NCI-H1092 (cell line): ENCODE data around the gene SUDS3.
"Not testable (repeated sequence)": the region's sequence is repeated elsewhere in the genome, so short reads cannot be mapped to it uniquely, and the experiment has no call there.

Experiments used
- DNase-seq: peaks from one replicate; lab custom pipeline; 2025; lab: John Stamatoyannopoulos, UW

Gene SUDS3

DNA sequence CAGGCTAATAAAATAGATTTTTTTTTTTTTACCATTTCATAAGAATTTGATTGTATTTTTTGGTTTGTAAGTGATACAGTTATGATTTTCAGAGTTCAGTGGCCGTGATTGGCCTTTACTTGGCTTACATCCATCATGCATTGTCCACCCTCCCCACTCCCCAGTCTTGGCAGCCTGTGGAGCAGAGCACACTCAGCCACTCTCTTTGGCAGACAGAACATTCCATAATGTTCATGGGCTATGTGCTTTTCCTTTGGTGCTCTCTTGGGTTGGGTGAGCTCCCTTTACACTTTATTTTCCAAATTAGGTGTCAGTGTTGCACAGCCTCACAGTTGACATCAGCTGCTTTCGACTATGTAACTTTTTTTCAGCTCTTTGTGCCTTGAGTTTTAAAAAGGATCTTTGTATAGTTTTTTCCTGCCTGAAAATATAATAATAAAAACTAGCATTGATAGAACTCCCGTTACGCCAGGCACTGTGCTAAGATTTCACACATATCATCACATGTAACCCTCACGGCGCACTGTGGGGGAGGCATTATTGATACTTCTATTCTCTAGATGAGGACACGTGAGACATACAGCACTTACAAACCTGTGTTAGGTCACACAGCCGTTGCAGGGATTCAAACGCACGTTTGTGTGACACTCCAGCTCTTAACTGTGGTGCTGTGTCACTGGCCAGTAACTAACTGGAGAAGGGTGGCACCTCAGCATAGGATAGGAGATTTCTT lies 21.5 kb downstream of the SUDS3 start:
- no peak for DNase-seq

DNA sequence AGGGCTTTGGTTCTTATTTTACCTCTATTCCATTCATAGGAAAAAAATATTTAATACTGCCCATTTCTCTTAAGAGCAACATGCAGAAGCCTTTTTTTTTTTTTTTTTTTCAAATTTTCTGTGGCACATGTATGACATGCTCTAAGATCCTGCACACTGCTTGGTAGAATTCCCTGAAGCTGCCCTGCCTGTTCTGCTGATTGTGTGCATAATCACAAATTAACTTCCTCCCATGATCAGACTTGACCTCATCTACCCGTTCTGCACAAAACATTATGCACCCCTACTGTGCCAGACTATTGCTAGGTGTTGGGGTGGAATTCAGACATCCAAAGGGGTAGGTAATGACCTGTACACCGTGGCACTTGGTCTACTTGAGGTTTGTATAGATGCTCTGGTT lies 22.2 kb downstream of the SUDS3 start:
- DNase-seq = no peak

- DNase-seq = no peak
Observed at GRCh38 chr12:118398940-118399339, 22.6 kb downstream of the SUDS3 start.

DNA sequence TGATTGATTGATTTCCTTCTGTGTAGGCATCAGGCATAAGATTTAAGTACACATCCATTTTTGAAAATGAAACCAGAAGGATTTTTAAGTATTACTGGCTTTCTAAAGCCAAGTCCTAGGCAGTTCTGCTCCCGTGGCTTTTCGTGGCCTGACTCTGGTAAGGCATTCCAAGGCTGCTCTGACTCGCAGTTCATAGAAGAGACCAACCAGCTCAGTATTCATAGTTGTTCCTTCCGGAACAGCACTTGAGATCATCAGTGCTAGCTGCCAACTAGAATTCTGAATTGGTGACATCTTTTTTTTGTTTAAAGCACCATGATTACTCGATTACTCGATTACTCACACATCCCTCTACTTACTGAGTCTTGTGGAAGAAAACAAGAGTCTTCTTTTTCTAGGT lies 25.9 kb downstream of the SUDS3 start:
- no peak for DNase-seq

DNA sequence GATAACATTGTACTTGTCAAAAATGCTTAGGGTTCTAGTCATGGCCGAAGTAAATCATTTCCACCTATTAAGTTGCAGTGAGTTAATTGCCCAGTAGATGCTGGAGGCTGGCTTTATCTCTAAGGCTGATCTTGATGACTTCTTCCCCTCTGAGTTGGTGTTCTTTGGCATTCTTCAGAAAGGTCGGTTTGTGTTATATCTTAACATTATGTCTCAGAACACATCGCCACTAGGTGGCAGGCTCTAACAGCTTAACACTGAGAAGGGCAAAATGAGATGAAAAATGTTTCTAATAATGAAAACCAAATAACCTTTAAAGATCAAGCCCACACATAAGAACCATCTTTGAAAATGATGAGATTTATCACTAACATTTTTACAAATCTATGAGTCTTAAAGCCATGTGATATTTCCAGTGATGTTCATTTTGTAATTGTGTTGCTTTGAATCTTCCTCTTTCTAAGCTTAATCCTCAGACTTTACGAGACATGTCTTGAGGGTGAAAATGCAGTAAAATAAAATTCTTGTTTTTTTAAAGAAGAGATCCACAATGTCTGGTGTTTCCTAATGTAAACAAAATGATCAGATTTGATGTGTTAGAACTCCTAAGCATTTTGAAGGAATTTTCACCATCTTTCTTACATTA lies 28.6 kb downstream of the SUDS3 start:
- peak; percentile 15 for DNase-seq

GRCh38 chr12:118408241-118408640 lies 31.9 kb downstream of the SUDS3 start:
- not testable (repeated sequence) for DNase-seq

- DNase-seq = no peak
Observed at GRCh38 chr12:118409834-118410233, 33.5 kb downstream of the SUDS3 start.

DNA sequence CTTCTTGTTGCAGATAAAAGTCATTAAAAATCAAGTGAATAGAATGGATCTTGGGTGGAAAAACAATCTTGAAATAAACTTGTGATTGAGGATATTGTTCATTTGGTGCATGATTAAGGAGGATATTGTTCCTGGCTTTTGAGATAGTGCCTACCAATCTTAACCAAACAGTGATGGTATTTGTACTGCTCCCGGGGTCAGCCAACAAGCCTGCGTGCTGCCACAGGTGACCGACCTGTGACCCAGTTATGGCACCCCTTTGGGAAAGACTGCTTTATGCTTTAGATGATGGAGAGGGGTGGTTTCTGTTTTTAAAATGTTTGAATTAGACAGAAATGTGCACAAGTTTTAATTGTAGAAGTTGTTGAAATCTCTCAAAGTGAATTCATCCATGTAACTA lies 41.6 kb downstream of the SUDS3 start:
- no peak for DNase-seq

DNA sequence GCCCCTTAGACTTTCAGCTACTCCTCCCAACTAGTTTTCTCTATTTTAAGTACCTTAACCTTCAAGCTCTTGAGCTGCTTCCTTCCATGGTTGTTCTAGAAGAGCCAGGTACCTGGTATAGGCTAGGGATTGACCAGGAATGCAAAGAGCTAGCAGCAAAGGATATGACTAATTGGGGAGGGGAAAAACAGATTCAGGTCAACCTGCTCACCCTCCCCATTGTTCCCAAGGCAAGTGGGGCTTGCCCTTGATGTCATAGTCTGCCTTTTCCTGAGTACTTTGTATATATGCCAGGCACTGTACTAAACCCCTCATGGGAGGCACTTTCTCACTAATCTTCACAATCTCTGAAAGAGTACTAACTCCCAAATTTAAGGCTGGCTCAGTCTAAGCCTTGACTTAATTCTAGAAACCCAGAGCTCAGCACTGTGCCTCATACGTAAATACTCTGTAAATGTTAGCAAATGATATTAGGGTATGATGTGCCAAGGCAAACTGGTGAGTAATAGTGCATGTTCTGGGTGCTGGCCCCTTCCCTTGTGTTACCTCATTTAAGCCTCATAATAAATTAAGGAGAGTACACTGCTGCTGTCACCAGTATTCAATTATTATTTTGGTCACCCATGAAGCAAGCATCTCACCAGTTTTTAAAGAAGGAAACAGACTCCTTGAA lies 42.2 kb downstream of the SUDS3 start:
- no peak for DNase-seq

DNA sequence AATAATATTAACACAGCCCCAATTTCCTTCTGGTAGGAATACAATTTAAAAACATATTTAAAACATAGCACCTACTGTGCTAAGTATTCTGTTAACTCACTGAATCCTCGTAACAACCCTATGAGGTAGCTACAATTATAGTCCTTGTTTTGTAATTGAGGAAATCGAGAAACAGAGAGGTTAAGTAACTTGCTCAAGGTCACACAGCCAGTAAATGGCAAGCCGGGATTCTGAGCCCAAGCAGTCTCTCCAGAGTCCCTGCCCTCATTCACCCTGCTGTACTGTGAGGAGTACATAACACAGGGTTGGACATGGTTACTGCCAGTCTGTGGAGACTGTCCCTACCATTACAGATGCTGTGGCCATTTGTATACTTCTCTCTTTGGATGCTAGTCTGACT lies 44.3 kb downstream of the SUDS3 start:
- DNase-seq = no peak

GRCh38 chr12:118424884-118425283 lies 48.5 kb downstream of the SUDS3 start:
- no peak for DNase-seq

GRCh38 chr12:118425364-118425763 lies 49.0 kb downstream of the SUDS3 start:
- no peak for DNase-seq

DNA sequence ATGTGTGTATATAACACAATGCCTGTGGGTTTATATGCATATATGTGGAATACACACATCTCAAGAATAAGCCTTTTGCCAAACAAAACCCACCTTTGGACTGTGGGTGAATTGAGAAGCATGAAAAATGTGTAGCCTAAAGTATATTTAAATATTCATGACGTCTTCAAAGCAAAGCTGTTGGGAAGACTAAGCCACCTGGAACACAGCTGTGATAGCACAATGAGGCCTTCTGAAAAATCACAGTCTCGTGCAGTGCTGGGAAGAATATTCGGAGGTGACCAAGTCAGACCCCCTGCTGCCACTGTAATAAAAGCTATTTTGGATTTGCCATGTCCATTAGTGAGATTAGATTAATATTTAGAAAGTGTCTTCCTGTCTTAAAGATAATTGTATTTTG lies 51.5 kb downstream of the SUDS3 start:
- no peak for DNase-seq

DNA sequence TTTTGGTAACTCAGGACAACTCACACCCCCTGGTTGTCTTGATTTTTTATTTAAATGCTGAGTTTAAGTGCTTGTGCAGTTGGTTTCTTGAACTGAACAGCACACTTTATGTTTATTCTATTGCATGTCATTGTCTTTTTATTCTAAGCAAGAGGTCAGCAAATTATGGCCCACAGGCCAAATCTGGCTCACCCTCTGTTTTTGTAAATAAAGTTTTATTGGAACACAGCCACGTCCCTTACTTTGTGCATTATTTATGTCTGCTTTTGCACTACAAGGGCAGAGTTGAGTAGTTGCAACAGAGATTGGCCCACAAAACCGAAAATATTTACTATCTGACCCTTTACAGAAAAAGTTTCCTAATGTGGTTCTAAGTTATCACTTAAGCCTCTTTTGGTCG lies 52.3 kb downstream of the SUDS3 start:
- DNase-seq = no peak

- no peak for DNase-seq
Observed at GRCh38 chr12:118429688-118430383, 53.5 kb downstream of the SUDS3 start.

GRCh38 chr12:118430516-118430915 lies 54.2 kb downstream of the SUDS3 start:
- no peak for DNase-seq

DNA sequence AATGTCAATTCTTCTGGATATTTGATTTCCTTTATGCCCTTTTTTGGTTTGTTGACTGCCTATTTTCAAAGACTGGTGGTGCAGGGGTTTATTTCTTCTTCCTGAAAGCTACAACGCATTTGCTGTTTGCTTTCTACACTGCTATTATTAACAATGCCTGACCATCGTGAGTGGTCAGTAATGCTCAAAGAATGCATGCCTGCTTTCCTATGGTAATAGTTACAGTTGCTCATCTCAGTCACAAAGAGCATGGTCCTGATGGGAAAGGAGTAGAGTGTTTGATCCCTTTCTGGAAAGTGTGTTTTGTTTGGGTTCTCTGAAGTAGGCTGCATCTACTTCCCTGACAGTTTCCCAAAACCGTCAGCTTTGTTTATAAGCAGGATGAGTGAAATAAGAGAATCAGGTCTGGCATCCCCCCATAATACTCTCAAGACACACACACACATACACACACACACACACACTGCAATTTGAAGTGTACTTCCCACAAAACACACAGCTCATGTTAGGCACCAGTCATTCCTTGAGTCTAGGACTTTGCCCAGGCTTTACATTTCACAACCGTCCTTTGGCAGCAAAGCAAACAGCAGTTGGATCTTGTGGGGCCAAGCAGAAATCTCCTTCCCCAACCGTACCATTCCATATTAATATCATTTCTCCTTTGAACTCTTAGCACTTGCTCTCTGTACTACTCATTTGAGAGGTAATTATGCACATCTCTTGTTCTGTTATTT lies 56.6 kb downstream of the SUDS3 start:
- no peak for DNase-seq

- DNase-seq = no peak
Observed at GRCh38 chr12:118436002-118436730, 59.8 kb downstream of the SUDS3 start.

- DNase-seq = no peak
Observed at GRCh38 chr12:118436986-118437385, 60.6 kb downstream of the SUDS3 start.

DNA sequence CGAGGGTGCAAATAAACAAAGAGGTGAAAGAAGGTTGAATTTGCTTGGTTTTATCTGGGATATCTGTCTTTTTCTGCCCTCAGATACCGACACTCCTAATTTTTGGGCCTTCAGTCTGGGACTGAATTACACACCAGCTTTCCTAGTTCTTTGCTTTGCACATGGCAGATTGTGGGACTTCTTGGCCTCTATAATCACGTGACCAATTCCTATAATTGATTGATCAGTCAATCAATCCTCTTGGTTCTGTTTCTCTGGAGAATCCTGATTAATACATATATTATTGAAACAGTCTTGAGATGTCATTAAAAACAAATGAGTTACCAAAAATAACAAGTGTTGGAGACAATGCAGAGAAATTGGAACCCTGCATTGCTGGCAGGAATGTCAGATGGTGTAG lies 62.7 kb downstream of the SUDS3 start:
- DNase-seq = no peak

DNA sequence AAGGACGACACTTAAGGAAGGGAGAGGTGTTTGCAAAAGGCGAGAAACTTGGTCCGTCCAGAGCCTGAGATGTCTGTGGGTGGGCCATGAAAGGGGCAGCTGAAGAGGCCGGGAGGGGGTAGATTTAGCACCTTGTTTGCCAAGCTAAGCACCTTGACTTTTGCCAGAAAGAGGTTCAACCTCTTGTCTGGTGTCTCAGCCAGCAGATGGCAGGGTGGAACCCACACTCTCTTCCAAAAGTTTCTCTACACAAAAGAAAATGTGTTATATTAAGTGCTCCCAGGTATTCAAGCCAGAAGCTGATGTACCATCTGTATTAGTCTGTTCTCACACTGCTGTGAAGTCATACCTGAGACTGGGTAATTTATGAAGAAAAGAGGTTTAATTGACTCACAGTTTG lies 69.9 kb downstream of the SUDS3 start:
- no peak for DNase-seq
